Measurements from ENCODE around the gene SCAANT1. TPM values are rescaled to one million over a fixed set of nuclear protein-coding genes. Genes with fewer than 3 reads are reported as not detected.

Gene SCAANT1
- total RNA-seq, 1 donor from 2014 or later = not detected

GRCh38 chr3:63927422-63928280 lies 15.5 kb upstream of the SCAANT1 start:
- peak overlapping the region; percentile 43 for H3K27ac Mint-ChIP-seq (ENCODE audit: unreplicated experiment)
- H3K27me3 Mint-ChIP-seq (ENCODE audit: unreplicated experiment) = no peaks in the 10 kb centered on the region
- H3K9me3 Mint-ChIP-seq (ENCODE audit: unreplicated experiment) = no peaks in the 10 kb centered on the region
- H3K4me3 Mint-ChIP-seq (ENCODE audit: unreplicated experiment) = no peak overlapping the region
- no peak for DNase-seq (ENCODE audit: extremely low spot score, unreplicated experiment)
- TF ChIP-seq, protein P1, sequence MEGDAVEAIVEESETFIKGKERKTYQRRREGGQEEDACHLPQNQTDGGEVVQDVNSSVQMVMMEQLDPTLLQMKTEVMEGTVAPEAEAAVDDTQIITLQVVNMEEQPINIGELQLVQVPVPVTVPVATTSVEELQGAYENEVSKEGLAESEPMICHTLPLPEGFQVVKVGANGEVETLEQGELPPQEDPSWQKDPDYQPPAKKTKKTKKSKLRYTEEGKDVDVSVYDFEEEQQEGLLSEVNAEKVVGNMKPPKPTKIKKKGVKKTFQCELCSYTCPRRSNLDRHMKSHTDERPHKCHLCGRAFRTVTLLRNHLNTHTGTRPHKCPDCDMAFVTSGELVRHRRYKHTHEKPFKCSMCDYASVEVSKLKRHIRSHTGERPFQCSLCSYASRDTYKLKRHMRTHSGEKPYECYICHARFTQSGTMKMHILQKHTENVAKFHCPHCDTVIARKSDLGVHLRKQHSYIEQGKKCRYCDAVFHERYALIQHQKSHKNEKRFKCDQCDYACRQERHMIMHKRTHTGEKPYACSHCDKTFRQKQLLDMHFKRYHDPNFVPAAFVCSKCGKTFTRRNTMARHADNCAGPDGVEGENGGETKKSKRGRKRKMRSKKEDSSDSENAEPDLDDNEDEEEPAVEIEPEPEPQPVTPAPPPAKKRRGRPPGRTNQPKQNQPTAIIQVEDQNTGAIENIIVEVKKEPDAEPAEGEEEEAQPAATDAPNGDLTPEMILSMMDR (IDR thresholded peaks at IDR 0.05) = no peak
- peaks cover 41% of the 10 kb centered on the region for H3K36me3 Mint-ChIP-seq (ENCODE audit: unreplicated experiment)
- H3K4me1 Mint-ChIP-seq (ENCODE audit: unreplicated experiment) = peaks cover 5% of the 10 kb centered on the region

DNA sequence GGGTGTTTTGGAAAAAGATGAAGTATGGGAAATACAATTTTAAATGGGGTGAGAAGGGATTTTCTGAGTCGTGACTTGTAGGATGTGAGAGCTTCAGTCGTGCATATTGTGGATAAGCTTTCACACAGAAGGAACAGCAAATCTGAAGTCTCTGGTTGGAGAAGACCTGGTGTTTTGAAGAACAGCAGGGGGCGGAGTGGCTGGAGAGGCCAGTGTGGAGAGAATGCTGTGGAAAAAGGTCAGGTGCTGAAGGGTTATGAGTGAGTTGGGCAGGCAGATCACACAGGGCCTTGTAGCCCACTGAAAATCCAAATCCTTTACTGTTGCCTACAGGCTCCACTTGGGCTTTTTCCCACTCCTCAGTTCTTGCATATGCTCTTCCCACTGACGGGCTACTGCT lies 14.1 kb upstream of the SCAANT1 start:
- Mint-ChIP-seq H3K4me3 (ENCODE audit: unreplicated experiment) (no peak overlapping the region), H3K27me3 (ENCODE audit: unreplicated experiment) (no peaks in the 10 kb centered on the region), H3K9me3 (ENCODE audit: unreplicated experiment) (no peaks in the 10 kb centered on the region), H3K36me3 (ENCODE audit: unreplicated experiment) (peaks cover 48% of the 10 kb centered on the region), H3K4me1 (ENCODE audit: unreplicated experiment) (no peaks in the 10 kb centered on the region), H3K27ac (ENCODE audit: unreplicated experiment) (no peak overlapping the region)
- DNase-seq (ENCODE audit: extremely low spot score, unreplicated experiment) = no peak
- TF ChIP-seq, protein P1 (IDR thresholded peaks at IDR 0.05) = no peak

DNA sequence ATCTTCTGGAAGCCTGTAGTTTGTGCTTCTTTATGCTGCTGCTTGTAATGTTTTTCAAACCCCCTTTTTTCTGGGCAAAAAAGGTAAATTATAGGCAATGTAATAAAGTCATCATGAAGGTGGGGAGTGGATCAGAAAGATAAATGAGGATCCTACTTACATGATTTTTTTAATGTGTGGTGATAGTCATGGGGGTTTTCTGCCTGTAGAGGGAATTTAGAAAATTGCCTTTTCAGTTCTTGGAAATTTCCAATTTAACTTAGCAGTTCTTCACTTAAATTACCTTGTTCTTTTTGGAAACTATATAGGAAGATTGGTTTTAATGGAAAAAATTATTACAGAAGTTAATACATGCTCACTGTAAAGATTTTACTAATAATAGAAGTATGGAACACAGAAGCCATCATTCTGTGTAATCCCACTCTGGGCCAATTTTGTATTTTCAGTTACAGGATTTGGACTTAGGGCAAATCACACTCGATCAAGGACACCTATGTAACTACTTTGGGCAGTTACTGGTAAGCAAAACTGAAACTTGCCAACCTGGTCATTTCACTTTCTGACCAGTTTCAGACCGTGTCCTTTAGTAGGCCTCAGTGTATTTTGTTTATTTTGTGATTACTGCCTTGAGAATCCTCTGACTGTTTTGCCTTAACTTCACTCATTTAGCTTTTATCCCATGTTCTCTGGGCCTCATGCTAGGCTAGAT lies 10.5 kb upstream of the SCAANT1 start:
- H3K4me1 Mint-ChIP-seq (ENCODE audit: unreplicated experiment) = peaks cover 9% of the 10 kb centered on the region
- no peaks in the 10 kb centered on the region for H3K27me3 Mint-ChIP-seq (ENCODE audit: unreplicated experiment)
- H3K36me3 Mint-ChIP-seq (ENCODE audit: unreplicated experiment) = peaks cover 53% of the 10 kb centered on the region
- no peaks in the 10 kb centered on the region for H3K9me3 Mint-ChIP-seq (ENCODE audit: unreplicated experiment)
- DNase-seq (ENCODE audit: extremely low spot score, unreplicated experiment) = no peak
- no peak overlapping the region for H3K4me3 Mint-ChIP-seq (ENCODE audit: unreplicated experiment)
- TF ChIP-seq, protein P1 (IDR thresholded peaks at IDR 0.05) = no peak
- H3K27ac Mint-ChIP-seq (ENCODE audit: unreplicated experiment) = no peak overlapping the region

- Mint-ChIP-seq H3K27me3 (ENCODE audit: unreplicated experiment) (no peaks in the 10 kb centered on the region), H3K27ac (ENCODE audit: unreplicated experiment) (no peak overlapping the region), H3K9me3 (ENCODE audit: unreplicated experiment) (no peaks in the 10 kb centered on the region), H3K4me1 (ENCODE audit: unreplicated experiment) (peaks cover 9% of the 10 kb centered on the region), H3K36me3 (ENCODE audit: unreplicated experiment) (peaks cover 56% of the 10 kb centered on the region), H3K4me3 (ENCODE audit: unreplicated experiment) (no peak overlapping the region)
- TF ChIP-seq, protein P1 (IDR thresholded peaks at IDR 0.05) = no peak
- DNase-seq (ENCODE audit: extremely low spot score, unreplicated experiment) = no peak
These were observed 9.7 kb upstream of the SCAANT1 start for GRCh38 chr3:63921741-63922482.

All from osteocyte (in vitro differentiated cells).